IMR-90 (cell line): ENCODE data around the gene VAMP4. TPM values are rescaled to one million over a fixed set of nuclear protein-coding genes. Genes with fewer than 3 reads are reported as not detected.

Source experiments
- ATAC-seq: fragments of 200-7000 bp; cut with Tn5 transposase; 2 replicates; pipeline ENCODE4 v1.9.1; 2020; ENCODE audit warnings: low read depth, mild to moderate bottlenecking, moderate library complexity
- BruUV-seq: library from RNA; stranded (reverse); fragments of 400-500 nt; replicated peaks from 2 replicates; lab custom pipeline; 2021; lab: Mats Ljungman, UMichigan
- CTCF ChIA-PET: fragments of 300-600 bp; formaldehyde crosslinking; extraction: SDS; loops from one replicate; lab custom pipeline; 2021; ENCODE audit warnings: antibody characterized with exemption; lab: Yijun Ruan, JAX
- POLR2A ChIA-PET: fragments of 300-600 bp; sonication (Branson Sonifier 250); formaldehyde crosslinking; loops from one replicate; lab custom pipeline; 2022; ENCODE audit warnings: antibody characterized with exemption; ENCODE audit not compliant: unreplicated experiment; lab: Charles Lee
- DNase-seq: peaks from one replicate; pipeline ENCODE4 v3.0.0; 2013
- H2AFZ ChIP-seq: replicated peaks from 2 replicates; pipeline ENCODE3; 2013; ENCODE audit warnings: low read length, mild to moderate bottlenecking; ENCODE audit not compliant: poor library complexity
- H2AK5ac ChIP-seq: 2 replicates; pipeline ENCODE4 v1.6.1; 2013; ENCODE audit warnings: low read depth, low read length, inconsistent platforms
- H2AK9ac ChIP-seq: replicated peaks from 2 replicates; pipeline ENCODE3; 2013; ENCODE audit warnings: mild to moderate bottlenecking, low read depth, low read length, moderate library complexity; ENCODE audit not compliant: poor library complexity
- H2BK120ac ChIP-seq: 2 replicates; pipeline ENCODE4 v1.6.1; 2013; ENCODE audit warnings: low read depth, low read length, inconsistent platforms
- H2BK15ac ChIP-seq: 3 replicates; pipeline ENCODE4 v1.6.1; 2013; ENCODE audit warnings: low read depth, low read length, inconsistent platforms
- H2BK20ac ChIP-seq: 2 replicates; pipeline ENCODE4 v1.6.1; 2013; ENCODE audit warnings: low read depth, mild to moderate bottlenecking, inconsistent platforms, low read length, moderate library complexity
- H2BK5ac ChIP-seq: 2 replicates; pipeline ENCODE4 v1.6.1; 2013; ENCODE audit warnings: mild to moderate bottlenecking, low read depth, low read length, inconsistent platforms; ENCODE audit not compliant: poor library complexity, severe bottlenecking
- H3K14ac ChIP-seq: replicated peaks from 2 replicates; pipeline ENCODE4 v1.6.1; 2013; ENCODE audit warnings: low read depth, low read length, inconsistent platforms
- H3K18ac ChIP-seq: 2 replicates; pipeline ENCODE4 v1.6.1; 2013; ENCODE audit warnings: low read depth, low read length, control low read depth
- H3K23ac ChIP-seq: 2 replicates; pipeline ENCODE4 v1.6.1; 2013; ENCODE audit warnings: low read depth, low read length, inconsistent platforms
- H3K27ac ChIP-seq: 2 replicates; pipeline ENCODE4 v1.5.1; 2013; ENCODE audit warnings: mild to moderate bottlenecking, control low read depth, low read length; ENCODE audit not compliant: insufficient read depth
- H3K27me3 ChIP-seq: 2 replicates; pipeline ENCODE4 v1.6.1; 2013; ENCODE audit warnings: low read length; ENCODE audit not compliant: control insufficient read depth, insufficient read depth
- H3K36me3 ChIP-seq: 2 replicates; pipeline ENCODE4 v1.6.1; 2013; ENCODE audit warnings: low read length, mixed read lengths; ENCODE audit not compliant: control insufficient read depth, insufficient read depth
- H3K4ac ChIP-seq: 2 replicates; pipeline ENCODE4 v1.6.1; 2013; ENCODE audit warnings: low read depth, low read length, inconsistent platforms
- H3K4me1 ChIP-seq: 2 replicates; pipeline ENCODE4 v1.6.1; 2013; ENCODE audit warnings: low read length, mixed read lengths; ENCODE audit not compliant: control insufficient read depth, insufficient read depth
- H3K4me2 ChIP-seq: 2 replicates; pipeline ENCODE4 v1.6.1; 2013; ENCODE audit warnings: low read depth, mild to moderate bottlenecking, control low read depth, low read length, moderate library complexity
- H3K4me3 ChIP-seq: 2 replicates; pipeline ENCODE4 v1.5.1; 2013; ENCODE audit warnings: low read depth, mild to moderate bottlenecking, control low read depth, low read length, moderate library complexity; ENCODE audit not compliant: insufficient read depth
- H3K56ac ChIP-seq: 2 replicates; pipeline ENCODE4 v1.6.1; 2013; ENCODE audit warnings: low read length, inconsistent platforms; ENCODE audit not compliant: insufficient read depth; ENCODE audit errors: extremely low read depth
- H3K79me1 ChIP-seq, 2 experiments: 2 replicates each; pipeline ENCODE4 v1.6.1; 2013; ENCODE audit warnings: low read length in 2 of 2, inconsistent platforms in 1 of 2, low read depth in 1 of 2
- H3K9ac ChIP-seq: 2 replicates; pipeline ENCODE4 v1.6.1; 2013; ENCODE audit warnings: low read depth, low read length, control low read depth
- H3K9me1 ChIP-seq: 2 replicates; pipeline ENCODE4 v1.6.1; 2013; ENCODE audit warnings: low read length, inconsistent platforms; ENCODE audit not compliant: insufficient read depth
- H3K9me3 ChIP-seq: 2 replicates; pipeline ENCODE4 v1.6.1; 2013; ENCODE audit warnings: low read length; ENCODE audit not compliant: control insufficient read depth, insufficient read depth
- H4K20me1 ChIP-seq: 2 replicates; pipeline ENCODE4 v1.6.1; 2013; ENCODE audit warnings: low read length, inconsistent platforms; ENCODE audit not compliant: insufficient read depth
- H4K5ac ChIP-seq: 2 replicates; pipeline ENCODE4 v1.6.1; 2013; ENCODE audit warnings: mild to moderate bottlenecking, low read depth, low read length, control low read depth
- H4K8ac ChIP-seq, 2 experiments: 2 replicates each; pipeline ENCODE4 v1.6.1; 2013; ENCODE audit warnings: low read depth in 2 of 2, low read length in 2 of 2, control low read depth in 1 of 2, inconsistent platforms in 1 of 2
- H4K91ac ChIP-seq: 2 replicates; pipeline ENCODE4 v1.6.1; 2013; ENCODE audit warnings: low read depth, low read length, inconsistent platforms; ENCODE audit not compliant: insufficient read depth
- CEBPB ChIP-seq: IDR thresholded peaks from 2 replicates; pipeline ENCODE4 v1.6.1; 2012; ENCODE audit warnings: low read depth, low read length, improper control_type of control experiment
- WGBS, 2 experiments: methylation state at CpG; one replicate each; pipeline versions ENCODE4 v1.1.5 to v1.1.7; 2013; ENCODE audit warnings: missing lambda C conversion rate in 2 of 2; ENCODE audit not compliant: insufficient read length in 1 of 2; ENCODE audit errors: extremely low coverage in 2 of 2; 5-methylcytosine and 5-hydroxymethylcytosine counted together
- dilution Hi-C: fragments of 300-500 bp; cut with HindIII; formaldehyde crosslinking; loops from one replicate; pipeline ENCODE4 v1.14.3; 2018; ENCODE audit warnings: low sequenced_read_pairs; ENCODE audit not compliant: unreplicated experiment
- in situ Hi-C: fragments of 300-500 bp; cut with MboI; formaldehyde crosslinking; loops from 3 replicates; pipeline ENCODE4 v1.14.3; 2019; ENCODE audit warnings: low sequenced_read_pairs, inconsistent platforms, mixed read lengths
- intact Hi-C: fragments of 100-400 bp; cut with micrococcal nuclease; formaldehyde crosslinking; loops from 2 replicates; pipeline ENCODE4 v1.10.0; 2022
- polyA plus RNA-seq, 3 experiments: library from polyadenylated mRNA; depleted of rRNA; stranded (reverse); fragments of >200 nt; gene quantifications; 2 replicates each; pipeline ENCODE4 v1.2.3, GENCODE V29; 2012; ENCODE audit warnings: low replicate concordance in 1 of 3
- total RNA-seq: library from RNA; depleted of rRNA; stranded (reverse); fragments of >200 nt; gene quantifications from 2 replicates; pipeline ENCODE4 v1.2.3, GENCODE V29; 2012
- TF ChIP-seq, protein P1 (sequence below): conservative IDR thresholded peaks from 2 replicates; pipeline ENCODE4 v1.5.1; 2012; ENCODE audit warnings: mild to moderate bottlenecking, low read depth, low read length, improper control_type of control experiment

Gene VAMP4
- total and polyA plus RNA-seq, 2 of the 4 experiments (the other 2 are of a cell fraction) = 3.4 to 5.4 TPM

DNA sequence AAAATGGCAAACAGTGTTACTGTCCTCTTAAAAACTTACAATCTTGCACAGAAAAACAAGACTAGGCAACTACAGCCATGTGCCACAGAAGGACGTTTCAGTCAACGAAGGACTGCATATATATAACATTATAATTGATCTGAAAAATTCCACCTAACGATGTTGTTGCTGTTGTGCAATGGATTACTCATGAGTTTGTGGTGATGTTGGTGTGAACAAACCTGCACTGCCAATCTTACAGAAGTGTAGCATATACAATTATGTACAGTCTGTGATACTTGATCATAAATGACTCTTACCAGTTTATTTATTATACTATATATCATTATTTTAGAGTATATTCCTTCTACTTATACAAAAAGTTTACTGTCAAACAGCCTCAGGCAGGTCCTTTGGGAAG is 6.8 kb upstream of the VAMP4 start:
- no CpG with 5 or more reads among the region's 3 CpGs for WGBS, 2 experiments
- no peaks in the 10 kb centered on the region for H3K36me3 ChIP-seq
- no peaks in the 10 kb centered on the region for H3K27me3 ChIP-seq
- no peak overlapping the region for H2AK5ac ChIP-seq
- no peak overlapping the region for H2BK20ac ChIP-seq
- H3K4me2 ChIP-seq = no peak overlapping the region
- H2AFZ ChIP-seq = no peak overlapping the region
- intact Hi-C loops = no loop called here
- in situ Hi-C loops = no loop called here
- no peak overlapping the region for H3K23ac ChIP-seq
- POLR2A ChIA-PET = no interaction called here
- no peak overlapping the region for H2BK5ac ChIP-seq
- H3K4me1 ChIP-seq = peaks cover 2% of the 10 kb centered on the region; the same call in 1 of the 2 replicates
- no TSS peak for BruUV-seq
- H3K9ac ChIP-seq = no peak overlapping the region
- DNase-seq = no peak
- dilution Hi-C loops = no loop called here
- no peaks in the 10 kb centered on the region for H3K9me3 ChIP-seq
- H3K14ac ChIP-seq = no peak overlapping the region
- H3K4ac ChIP-seq = no peak overlapping the region
- H2BK15ac ChIP-seq = no peak overlapping the region
- ATAC-seq = no peak
- no peak overlapping the region for H4K8ac ChIP-seq
- CTCF ChIA-PET = no interaction called here
- no peaks in the 10 kb centered on the region for H4K20me1 ChIP-seq
- no peak overlapping the region for H2BK120ac ChIP-seq
- no peak overlapping the region for H4K91ac ChIP-seq
- H3K4me3 ChIP-seq = no peak overlapping the region
- no peak overlapping the region for H4K5ac ChIP-seq
- H3K9me1 ChIP-seq = peaks cover 4% of the 10 kb centered on the region
- no peaks in the 10 kb centered on the region for H3K79me1 ChIP-seq
- TF ChIP-seq, protein P1, sequence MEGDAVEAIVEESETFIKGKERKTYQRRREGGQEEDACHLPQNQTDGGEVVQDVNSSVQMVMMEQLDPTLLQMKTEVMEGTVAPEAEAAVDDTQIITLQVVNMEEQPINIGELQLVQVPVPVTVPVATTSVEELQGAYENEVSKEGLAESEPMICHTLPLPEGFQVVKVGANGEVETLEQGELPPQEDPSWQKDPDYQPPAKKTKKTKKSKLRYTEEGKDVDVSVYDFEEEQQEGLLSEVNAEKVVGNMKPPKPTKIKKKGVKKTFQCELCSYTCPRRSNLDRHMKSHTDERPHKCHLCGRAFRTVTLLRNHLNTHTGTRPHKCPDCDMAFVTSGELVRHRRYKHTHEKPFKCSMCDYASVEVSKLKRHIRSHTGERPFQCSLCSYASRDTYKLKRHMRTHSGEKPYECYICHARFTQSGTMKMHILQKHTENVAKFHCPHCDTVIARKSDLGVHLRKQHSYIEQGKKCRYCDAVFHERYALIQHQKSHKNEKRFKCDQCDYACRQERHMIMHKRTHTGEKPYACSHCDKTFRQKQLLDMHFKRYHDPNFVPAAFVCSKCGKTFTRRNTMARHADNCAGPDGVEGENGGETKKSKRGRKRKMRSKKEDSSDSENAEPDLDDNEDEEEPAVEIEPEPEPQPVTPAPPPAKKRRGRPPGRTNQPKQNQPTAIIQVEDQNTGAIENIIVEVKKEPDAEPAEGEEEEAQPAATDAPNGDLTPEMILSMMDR = no peak
- peak; percentile 25; the same call in 1 of the 2 replicates for TF ChIP-seq CEBPB
- no peak overlapping the region for H3K18ac ChIP-seq
- H3K56ac ChIP-seq = no peak overlapping the region
- H3K27ac ChIP-seq = no peak overlapping the region
- no peak overlapping the region for H2AK9ac ChIP-seq
